Stimulated activated CD8-positive, alpha-beta memory T cell treated with anti-CD3 and anti-CD28 coated beads, Interleukin-15, amount 100 ng/mL, for 1 hour (primary cell): Measurements from ENCODE around the gene CADPS2.

Experiments used
- DNase-seq: peaks from one replicate; pipeline ENCODE4 v3.0.0-alpha.2; 2020; ENCODE audit warnings: low read depth

Gene CADPS2

GRCh38 chr7:122363144-122363543, 523.1 kb downstream of the CADPS2 start:
- no peak for DNase-seq

GRCh38 chr7:122362473-122362872, 523.8 kb downstream of the CADPS2 start:
- DNase-seq, result no peak

- DNase-seq, result no peak
Observed at GRCh38 chr7:122354656-122355055, 531.6 kb downstream of the CADPS2 start.

- no peak for DNase-seq
Observed at GRCh38 chr7:122352454-122352853, 533.8 kb downstream of the CADPS2 start.

- no peak for DNase-seq
Observed at GRCh38 chr7:122350701-122351100, 535.6 kb downstream of the CADPS2 start.

- no peak for DNase-seq
Observed at GRCh38 chr7:122344303-122344620, 542.0 kb downstream of the CADPS2 start.

GRCh38 chr7:122343601-122344302, 542.5 kb downstream of the CADPS2 start:
- DNase-seq, result no peak

GRCh38 chr7:122340427-122340826, 545.8 kb downstream of the CADPS2 start:
- no peak for DNase-seq

GRCh38 chr7:122339145-122339904, 546.9 kb downstream of the CADPS2 start:
- no peak for DNase-seq

- no peak for DNase-seq
Observed at GRCh38 chr7:122337011-122337410, 549.2 kb downstream of the CADPS2 start.

- no peak for DNase-seq
Observed at GRCh38 chr7:122329145-122329802, 557.0 kb downstream of the CADPS2 start.

- no peak for DNase-seq
Observed at GRCh38 chr7:122327969-122328368, 558.3 kb downstream of the CADPS2 start.

- DNase-seq, result no peak
Observed at GRCh38 chr7:122316467-122317388, 569.5 kb downstream of the CADPS2 start.

GRCh38 chr7:122315507-122316466, 570.5 kb downstream of the CADPS2 start:
- no peak for DNase-seq

GRCh38 chr7:122314284-122314683, 572.0 kb downstream of the CADPS2 start:
- no peak for DNase-seq

GRCh38 chr7:122312789-122313188, 573.5 kb downstream of the CADPS2 start:
- DNase-seq, result no peak

GRCh38 chr7:122311734-122312450, 574.4 kb downstream of the CADPS2 start:
- DNase-seq, result no peak

- DNase-seq, result no peak
Observed at GRCh38 chr7:122311050-122311700, 575.1 kb downstream of the CADPS2 start.

- DNase-seq, result no peak
Observed at GRCh38 chr7:122310119-122311021, 575.9 kb downstream of the CADPS2 start.
